GM21528 (cell line): ENCODE results near the gene MARVELD1.

Experiments used
- ATAC-seq: cut with Tn5 transposase; IDR thresholded peaks from one replicate; pipeline ENCODE4 v1.9.1; 2021; ENCODE audit warnings: mild to moderate bottlenecking, moderate library complexity; ENCODE audit not compliant: unreplicated experiment, low FRiP score

MARVELD1 gene

DNA sequence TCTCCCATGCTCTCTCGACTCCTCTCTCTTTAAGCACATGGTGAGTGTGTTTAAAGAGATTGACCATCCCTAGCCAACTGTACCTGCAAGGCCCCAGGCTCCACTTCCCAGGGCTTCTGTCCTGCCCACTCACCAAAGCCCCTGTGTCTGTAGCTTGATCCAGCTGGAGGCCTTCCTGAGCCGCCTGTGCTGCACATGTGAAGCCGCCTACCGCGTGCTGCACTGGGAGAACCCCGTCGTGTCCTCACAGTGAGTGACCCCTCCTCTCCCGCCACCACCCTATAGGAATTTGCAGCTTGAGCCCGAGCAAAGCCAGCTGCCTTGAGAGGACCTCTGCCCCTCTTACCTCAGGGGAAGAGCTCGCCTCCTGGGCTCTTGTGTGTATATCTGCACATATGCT, 34.6 kb downstream of the MARVELD1 start:
- ATAC-seq = no peak

DNA sequence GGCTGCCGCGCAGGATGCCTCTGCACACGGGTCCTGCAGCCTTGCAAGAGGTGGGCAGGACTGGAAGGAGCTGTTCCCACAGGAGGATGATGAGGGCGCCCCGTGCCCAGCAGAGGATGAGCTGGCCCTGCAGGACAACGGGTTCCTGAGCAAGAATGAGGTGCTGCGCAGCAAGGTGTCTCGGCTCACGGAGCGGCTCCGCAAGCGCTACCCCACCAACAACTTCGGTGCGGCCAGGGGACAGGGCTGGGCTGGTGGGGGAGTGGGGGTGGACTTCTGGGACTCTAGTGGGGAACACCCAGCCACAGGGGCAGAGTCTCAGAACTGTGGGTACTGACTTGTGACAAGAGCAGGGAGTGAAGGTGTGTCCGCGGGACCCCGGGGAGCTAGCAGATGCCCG, 39.4 kb downstream of the MARVELD1 start:
- no peak for ATAC-seq

GRCh38 chr10:97754726-97755125, 41.2 kb downstream of the MARVELD1 start:
- no peak for ATAC-seq

GRCh38 chr10:97755718-97756117, 42.2 kb downstream of the MARVELD1 start:
- no peak for ATAC-seq

- no peak for ATAC-seq
These were observed 43.9 kb downstream of the MARVELD1 start for GRCh38 chr10:97757471-97757870.

DNA sequence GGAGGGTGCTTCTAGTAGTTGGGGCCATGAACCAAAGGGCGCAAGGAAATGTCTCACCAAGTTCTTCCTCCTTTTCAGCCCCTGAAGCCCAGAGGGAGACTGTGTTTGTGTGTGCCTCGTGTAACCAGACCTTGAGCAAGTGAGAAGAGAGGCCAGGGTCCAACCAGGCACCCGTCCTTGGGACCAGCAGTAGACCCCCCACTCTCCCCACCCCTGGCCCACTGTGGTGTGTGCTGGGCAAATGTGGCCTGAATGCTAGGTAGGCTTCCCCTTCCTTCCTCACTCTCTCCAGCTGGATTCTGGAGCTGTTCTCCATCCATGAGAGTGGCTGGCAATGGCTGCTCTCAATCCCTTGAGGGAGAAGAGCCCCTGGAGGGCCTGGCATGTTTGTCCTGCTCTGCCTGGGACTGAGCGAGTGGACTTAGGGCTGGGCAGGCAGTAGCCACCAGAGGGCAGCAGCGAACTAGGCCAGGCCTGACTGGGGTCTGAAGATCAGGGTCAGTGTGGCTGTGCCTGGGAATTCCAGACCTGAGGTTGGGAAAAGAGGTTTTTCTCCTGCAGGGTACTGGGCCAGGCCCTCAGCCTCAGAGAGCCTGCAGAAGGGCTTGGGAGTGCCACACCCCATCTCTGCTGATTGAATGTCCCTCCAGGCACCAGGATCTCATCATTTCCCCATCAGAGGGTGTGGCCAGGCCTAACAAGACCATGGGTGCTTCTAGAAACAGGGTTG, 45.8 kb downstream of the MARVELD1 start:
- ATAC-seq = no peak

- ATAC-seq = no peak
These were observed 46.4 kb downstream of the MARVELD1 start for GRCh38 chr10:97759946-97760345.

DNA sequence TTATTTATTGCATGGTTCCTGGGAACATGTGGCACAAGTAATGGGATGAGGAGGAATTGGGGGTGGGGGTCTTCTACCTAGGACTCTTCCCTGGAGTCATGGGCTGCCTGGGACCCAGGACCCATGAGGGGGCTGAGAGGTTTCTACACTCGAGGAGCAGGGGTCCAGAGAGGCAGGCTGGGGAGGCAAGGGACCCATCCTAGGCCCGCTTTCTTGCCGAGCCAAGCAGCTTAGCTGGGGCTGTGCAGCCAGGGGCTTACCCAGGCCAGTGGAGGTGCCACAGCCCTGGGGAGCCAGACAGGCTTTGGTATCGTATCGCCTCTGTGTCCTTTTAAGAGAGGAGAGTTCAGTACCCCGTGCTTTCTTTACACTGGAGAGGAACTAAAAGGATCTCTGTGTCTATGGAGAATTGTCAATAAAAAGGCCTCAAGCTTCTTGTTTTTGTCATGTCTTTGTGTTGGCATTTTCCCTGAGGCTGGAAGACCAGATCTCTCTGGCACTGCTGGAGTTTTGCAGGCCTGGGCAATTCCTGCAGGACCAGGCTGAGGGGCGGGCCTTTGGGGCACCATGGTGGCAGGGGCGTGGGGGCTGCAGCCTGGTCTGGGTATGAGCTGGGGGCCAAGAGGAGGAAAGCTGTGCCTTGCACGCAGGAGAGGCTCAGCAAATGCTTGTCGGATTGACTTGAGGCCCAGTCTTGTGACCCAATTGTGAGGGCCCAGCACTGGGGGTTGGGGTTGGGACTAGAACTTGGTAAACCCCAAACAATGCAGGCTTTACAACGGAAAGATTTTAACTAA, 47.1 kb downstream of the MARVELD1 start:
- ATAC-seq = no peak

- ATAC-seq = no peak
These were observed 47.9 kb downstream of the MARVELD1 start for GRCh38 chr10:97761331-97761865.

DNA sequence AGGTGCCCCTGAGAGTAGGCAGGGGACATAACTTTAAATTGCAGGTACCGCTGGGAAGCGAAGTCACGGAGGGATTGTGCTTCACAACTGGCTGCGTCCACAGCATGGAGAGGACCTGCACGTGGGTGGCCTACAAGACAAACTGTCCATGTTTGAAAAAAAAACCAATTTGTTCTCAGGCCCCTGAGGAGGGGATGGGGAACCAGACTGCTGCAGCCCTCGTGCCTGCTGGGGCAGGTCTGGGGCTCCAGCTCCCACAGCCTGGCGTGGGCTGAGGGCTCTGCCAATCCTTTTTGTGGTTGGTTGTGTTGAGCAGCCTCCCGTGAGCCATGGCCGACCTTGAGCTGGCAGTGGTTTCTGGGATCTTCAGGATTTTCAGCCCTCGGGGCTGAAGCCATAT, 48.5 kb downstream of the MARVELD1 start:
- no peak for ATAC-seq

DNA sequence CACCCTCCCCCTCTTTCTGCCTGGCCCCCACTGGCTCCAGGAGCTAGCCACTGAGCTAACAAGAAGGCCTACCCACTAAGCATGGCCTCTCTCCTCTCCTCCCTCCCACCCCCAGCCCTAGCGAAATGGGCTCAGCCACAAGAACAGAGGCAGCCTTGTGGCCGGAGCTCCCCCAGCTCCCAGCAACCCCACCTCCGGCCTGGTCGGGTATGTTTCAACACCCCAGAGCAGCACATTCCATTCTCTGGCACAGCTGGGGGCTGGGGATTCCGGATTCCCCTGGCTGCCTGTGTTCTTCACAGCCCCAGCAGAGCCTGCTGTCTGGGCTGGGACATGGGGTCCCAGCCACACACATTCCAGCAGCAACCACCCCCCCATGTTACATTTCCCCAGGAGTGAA, 49.3 kb downstream of the MARVELD1 start:
- ATAC-seq = no peak

DNA sequence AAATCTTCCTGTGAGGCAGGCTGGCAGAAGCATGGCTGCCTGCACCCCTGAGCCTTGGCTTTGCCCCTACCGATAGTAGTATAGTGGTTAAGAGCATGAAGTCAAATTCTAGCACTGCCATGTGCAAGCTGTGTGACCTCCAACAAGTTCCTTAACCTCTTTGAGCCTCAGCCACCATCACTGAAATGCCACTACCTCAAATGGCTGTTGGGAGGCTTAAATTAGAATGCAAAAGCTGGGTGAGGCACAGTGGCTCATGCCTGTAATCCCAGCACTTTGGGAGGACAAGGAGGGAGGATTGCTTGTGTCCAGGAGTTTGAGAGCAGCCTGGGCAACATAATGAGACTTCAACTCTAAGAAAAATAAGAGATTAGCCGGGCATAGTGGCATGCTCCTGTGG, 49.9 kb downstream of the MARVELD1 start:
- no peak for ATAC-seq

GRCh38 chr10:97763947-97764346, 50.4 kb downstream of the MARVELD1 start:
- no peak for ATAC-seq

GRCh38 chr10:97764519-97764931, 51.0 kb downstream of the MARVELD1 start:
- ATAC-seq = no peak

- ATAC-seq = no peak
These were observed 51.7 kb downstream of the MARVELD1 start for GRCh38 chr10:97765201-97765600.

- no peak for ATAC-seq
These were observed 52.7 kb downstream of the MARVELD1 start for GRCh38 chr10:97766106-97766810.

- no peak for ATAC-seq
These were observed 53.7 kb downstream of the MARVELD1 start for GRCh38 chr10:97766996-97767924.
